Measurements from ENCODE around the gene IST1. TPM values are rescaled to one million over a fixed set of nuclear protein-coding genes. Genes with fewer than 3 reads are reported as not detected.
"Not testable (repeated sequence)": the region's sequence is repeated elsewhere in the genome, so short reads cannot be mapped to it uniquely, and the experiment has no call there.

Gene IST1
- total RNA-seq, 1 donor from 2014 or later, result 224 TPM

GRCh38 chr16:71855937-71856662, 39.2 kb upstream of the IST1 start:
- H3K36me3 ChIP-seq (ENCODE audit: control insufficient read depth, insufficient read depth, low read length), result peaks cover 2% of the 10 kb centered on the region
- TF ChIP-seq CTCF (IDR thresholded peaks at IDR 0.05; ENCODE audit: insufficient read depth, low read length, poor library complexity, severe bottlenecking), result no peak

GRCh38 chr16:71859762-71860521, 35.4 kb upstream of the IST1 start:
- no peak for TF ChIP-seq CTCF (IDR thresholded peaks at IDR 0.05; ENCODE audit: insufficient read depth, low read length, poor library complexity, severe bottlenecking)
- Histone ChIP-seq H3K36me3 (ENCODE audit: control insufficient read depth, insufficient read depth, low read length) (peaks cover 4% of the 10 kb centered on the region), H3K4me3 (ENCODE audit: low read depth, low read length) (no peak overlapping the region), H3K27me3 (ENCODE audit: control insufficient read depth, insufficient read depth, low read length) (no peaks in the 10 kb centered on the region)
- no peak for DNase-seq (ENCODE audit: low read depth)

More at GRCh38 chr16:71855937-71856662, 39.2 kb upstream of the IST1 start:
- DNase-seq (ENCODE audit: low read depth), result no peak
- no peaks in the 10 kb centered on the region for H3K27me3 ChIP-seq (ENCODE audit: control insufficient read depth, insufficient read depth, low read length)
- H3K4me3 ChIP-seq (ENCODE audit: low read depth, low read length), result no peak overlapping the region

- H3K36me3 ChIP-seq (ENCODE audit: control insufficient read depth, insufficient read depth, low read length), result peaks cover 4% of the 10 kb centered on the region
- H3K4me3 ChIP-seq (ENCODE audit: low read depth, low read length), result no peak overlapping the region
- H3K27me3 ChIP-seq (ENCODE audit: control insufficient read depth, insufficient read depth, low read length), result no peaks in the 10 kb centered on the region
- no peak for TF ChIP-seq CTCF (IDR thresholded peaks at IDR 0.05; ENCODE audit: insufficient read depth, low read length, poor library complexity, severe bottlenecking)
- no peak for DNase-seq (ENCODE audit: low read depth)
These were observed 31.3 kb upstream of the IST1 start for GRCh38 chr16:71863995-71864394.

- TF ChIP-seq CTCF (IDR thresholded peaks at IDR 0.05; ENCODE audit: insufficient read depth, low read length, poor library complexity, severe bottlenecking), result no peak
- DNase-seq (ENCODE audit: low read depth), result no peak
- H3K4me3 ChIP-seq (ENCODE audit: low read depth, low read length), result no peak overlapping the region
- H3K36me3 ChIP-seq (ENCODE audit: control insufficient read depth, insufficient read depth, low read length), result peaks cover 2% of the 10 kb centered on the region
- H3K27me3 ChIP-seq (ENCODE audit: control insufficient read depth, insufficient read depth, low read length), result no peaks in the 10 kb centered on the region
These were observed 30.0 kb upstream of the IST1 start for GRCh38 chr16:71865173-71865863.

- DNase-seq (ENCODE audit: low read depth); H3K27me3 ChIP-seq (ENCODE audit: control insufficient read depth, insufficient read depth, low read length); H3K36me3 ChIP-seq (ENCODE audit: control insufficient read depth, insufficient read depth, low read length); H3K4me3 ChIP-seq (ENCODE audit: low read depth, low read length): not testable (repeated sequence)
These were observed 28.2 kb upstream of the IST1 start for GRCh38 chr16:71867175-71867574.

GRCh38 chr16:71867939-71868338, 27.4 kb upstream of the IST1 start:
- Histone ChIP-seq H3K36me3 (ENCODE audit: control insufficient read depth, insufficient read depth, low read length) (no peaks in the 10 kb centered on the region), H3K27me3 (ENCODE audit: control insufficient read depth, insufficient read depth, low read length) (no peaks in the 10 kb centered on the region), H3K4me3 (ENCODE audit: low read depth, low read length) (no peak overlapping the region)
- no peak for TF ChIP-seq CTCF (IDR thresholded peaks at IDR 0.05; ENCODE audit: insufficient read depth, low read length, poor library complexity, severe bottlenecking)
- no peak for DNase-seq (ENCODE audit: low read depth)

Data from kidney epithelial cell (primary cell).